Frontal cortex (tissue), 4 donors: ENCODE measurements around the gene TFCP2L1. TPM values are rescaled to one million over a fixed set of nuclear protein-coding genes. Genes with fewer than 3 reads are reported as not detected.
"Not testable (repeated sequence)": the region's sequence is repeated elsewhere in the genome, so short reads cannot be mapped to it uniquely, and the experiment has no call there.

Source experiments
- DNase-seq, 2 donors: peaks; one replicate each; pipeline ENCODE4 v3.0.0; 2012; ENCODE audit warnings: low spot score in 2 of 2
- FAIRE-seq: peaks from 2 replicates; lab custom pipeline; 2012; peaks lifted over from hg19 to GRCh38; lab: Jason Lieb, UNC
- total RNA-seq: library from RNA; depleted of rRNA; stranded (reverse); fragments of >200 nt; gene quantifications from one replicate; pipeline ENCODE4 v1.2.3, GENCODE V29; 2014
- donor health status: control.
- donor health status: control.
- donor health status: control.

TFCP2L1 gene, protein sequence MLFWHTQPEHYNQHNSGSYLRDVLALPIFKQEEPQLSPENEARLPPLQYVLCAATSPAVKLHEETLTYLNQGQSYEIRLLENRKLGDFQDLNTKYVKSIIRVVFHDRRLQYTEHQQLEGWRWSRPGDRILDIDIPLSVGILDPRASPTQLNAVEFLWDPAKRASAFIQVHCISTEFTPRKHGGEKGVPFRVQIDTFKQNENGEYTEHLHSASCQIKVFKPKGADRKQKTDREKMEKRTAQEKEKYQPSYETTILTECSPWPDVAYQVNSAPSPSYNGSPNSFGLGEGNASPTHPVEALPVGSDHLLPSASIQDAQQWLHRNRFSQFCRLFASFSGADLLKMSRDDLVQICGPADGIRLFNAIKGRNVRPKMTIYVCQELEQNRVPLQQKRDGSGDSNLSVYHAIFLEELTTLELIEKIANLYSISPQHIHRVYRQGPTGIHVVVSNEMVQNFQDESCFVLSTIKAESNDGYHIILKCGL
- total RNA-seq: under 0.01 TPM

DNA sequence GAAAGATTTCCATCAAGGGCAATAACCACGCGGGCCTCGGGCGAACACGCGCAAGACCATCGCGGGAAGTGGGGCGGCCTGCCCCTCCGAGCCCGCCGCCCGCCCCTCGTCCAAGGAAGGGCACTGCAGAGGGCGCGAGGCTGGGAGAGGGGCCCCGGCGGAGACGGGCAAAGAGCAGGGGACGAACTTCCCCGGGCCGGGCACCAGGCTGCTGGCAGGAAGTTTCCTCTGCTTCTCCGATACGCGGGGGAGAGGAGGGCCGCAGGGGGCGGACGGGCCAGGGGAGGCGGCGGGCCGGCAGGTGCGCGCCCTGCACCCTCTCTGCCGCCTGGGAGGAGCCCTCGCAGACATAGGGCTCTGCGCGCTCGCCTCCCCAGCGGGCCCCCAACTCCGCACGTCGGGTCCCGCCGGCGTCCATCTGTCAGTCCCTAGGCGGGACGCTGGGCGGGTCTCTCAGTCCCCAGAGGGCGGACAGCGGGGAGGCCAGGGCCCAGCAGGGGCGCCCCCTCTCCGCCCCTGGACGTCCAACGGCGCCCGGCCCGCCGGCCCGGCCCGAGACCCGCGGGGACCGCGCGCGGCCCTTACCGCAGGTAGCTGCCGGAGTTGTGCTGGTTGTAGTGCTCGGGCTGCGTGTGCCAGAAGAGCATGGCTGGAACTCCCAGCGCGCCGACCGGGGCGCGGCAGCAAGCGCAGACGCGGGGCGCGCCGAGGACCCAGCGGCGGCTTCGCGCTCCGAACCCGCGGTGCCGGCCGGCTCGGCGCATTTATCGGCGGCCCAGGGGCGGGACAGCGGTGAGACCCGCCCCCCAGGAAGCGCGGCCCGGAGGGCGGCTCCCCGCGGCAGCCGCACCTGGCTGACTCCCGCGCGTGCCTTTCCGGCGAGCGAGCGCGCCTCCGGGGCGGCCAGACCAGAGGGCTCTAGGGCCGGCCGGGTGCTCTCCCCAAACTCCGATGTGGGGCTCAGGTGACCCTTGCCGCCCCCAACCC, at the start of gene TFCP2L1:
Gene TFCP2L1 (minus strand): TSS at position 740 of the 987 bp plus-strand sequence. CDS start 93 bp downstream, at position 647.
- peak in 1 of 2 donors; percentile 39 for DNase-seq
- FAIRE-seq: no peak

DNA sequence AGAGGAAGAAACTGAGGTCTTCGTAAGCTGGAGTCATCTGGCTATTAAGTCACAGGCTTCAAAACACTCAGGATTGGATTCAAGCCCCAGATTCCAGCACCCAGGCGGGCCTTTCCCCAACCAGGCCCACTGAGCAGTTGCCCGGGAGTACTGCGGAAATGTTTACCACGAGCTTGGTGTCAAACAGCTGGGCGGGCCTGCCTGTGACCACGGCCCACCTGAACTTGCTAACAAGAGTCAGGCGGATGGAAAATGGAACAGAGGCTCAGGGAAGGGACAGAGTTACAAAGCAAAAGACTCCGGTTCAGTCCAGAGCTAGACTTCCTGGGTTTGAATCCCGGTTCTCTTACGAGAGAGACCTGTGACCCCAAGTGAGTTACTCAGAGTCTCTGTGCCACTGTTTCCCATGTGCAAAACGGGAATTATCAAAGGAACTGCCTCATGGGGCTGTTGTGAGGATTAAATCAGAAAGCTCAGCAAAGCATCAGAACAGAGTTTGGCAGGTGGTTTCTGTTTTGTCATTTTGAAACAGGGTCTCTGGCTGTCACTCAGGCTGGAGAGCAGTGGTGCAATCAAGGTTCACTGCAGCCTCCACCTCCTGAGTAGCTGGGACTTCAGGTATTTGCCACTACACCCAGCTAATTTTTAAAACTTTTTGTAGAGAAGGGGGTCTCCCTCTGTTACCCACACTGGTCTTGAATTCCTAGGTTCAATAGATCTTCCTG, 49.0 kb upstream of the TFCP2L1 start:
- no peak for FAIRE-seq

DNA sequence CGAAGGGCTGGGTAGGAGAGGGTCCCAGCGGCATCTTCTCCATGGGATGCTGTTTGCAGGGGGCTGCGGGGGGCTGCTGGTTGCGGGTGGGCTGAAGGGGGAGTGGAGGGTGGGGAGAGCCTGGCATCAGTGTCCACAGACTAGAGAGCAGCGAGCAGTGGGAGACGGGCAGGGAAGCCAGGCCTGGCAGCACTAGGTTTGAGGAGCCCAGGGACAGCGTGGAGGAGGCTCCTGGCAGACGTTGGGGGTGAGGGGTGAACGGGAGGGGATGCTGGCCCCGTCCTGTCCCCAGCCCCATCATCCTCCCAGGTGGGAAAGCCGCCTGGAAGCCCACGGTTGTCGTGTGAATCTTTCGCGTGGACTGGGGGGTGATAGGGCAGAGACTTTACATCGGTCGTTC, 48.2 kb upstream of the TFCP2L1 start:
- DNase-seq (no peak), FAIRE-seq (no peak)

More for the DNA sequence above, 49.0 kb upstream of the TFCP2L1 start:
- DNase-seq: no peak

DNA sequence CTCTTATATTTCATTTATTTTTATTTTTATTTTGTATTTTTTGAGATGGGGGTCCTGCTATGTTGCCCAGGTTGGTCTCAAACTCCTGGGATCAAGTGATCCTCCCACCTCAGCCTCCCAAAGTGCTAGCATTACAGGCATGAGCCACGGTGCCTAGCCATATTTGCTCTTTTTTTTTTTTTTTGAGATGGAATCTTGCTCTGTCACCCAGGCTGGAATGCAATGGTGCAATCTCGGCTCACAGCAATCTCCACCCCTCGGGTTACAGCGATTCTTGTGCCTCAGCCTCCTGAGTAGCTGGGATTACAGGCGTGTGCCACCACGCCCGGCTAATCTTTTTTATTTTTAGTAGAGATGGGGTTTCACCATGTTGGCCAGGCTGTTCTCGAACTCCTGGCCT, 46.3 kb upstream of the TFCP2L1 start:
- not testable (repeated sequence) for FAIRE-seq, DNase-seq

DNA sequence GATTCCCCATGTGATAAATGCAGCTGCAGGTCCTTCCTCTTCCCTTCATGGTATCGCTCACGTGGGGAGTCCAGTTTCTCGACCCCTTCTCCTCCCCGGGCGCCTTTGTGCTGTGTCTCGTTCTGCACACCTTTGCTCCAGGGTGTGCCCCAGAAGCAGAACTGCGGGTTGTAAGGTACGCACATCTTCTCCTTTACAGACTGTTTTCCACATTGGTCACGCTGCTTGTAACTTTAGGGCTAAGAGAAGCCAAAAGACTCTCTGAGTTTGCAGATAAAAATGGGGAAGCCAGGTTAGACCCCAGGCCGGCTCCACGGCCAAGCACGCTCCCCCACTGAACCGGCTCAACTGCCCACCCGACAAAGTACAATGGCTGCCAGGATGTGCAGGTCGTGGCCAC, 45.9 kb upstream of the TFCP2L1 start:
- DNase-seq (no peak), FAIRE-seq (no peak)

DNA sequence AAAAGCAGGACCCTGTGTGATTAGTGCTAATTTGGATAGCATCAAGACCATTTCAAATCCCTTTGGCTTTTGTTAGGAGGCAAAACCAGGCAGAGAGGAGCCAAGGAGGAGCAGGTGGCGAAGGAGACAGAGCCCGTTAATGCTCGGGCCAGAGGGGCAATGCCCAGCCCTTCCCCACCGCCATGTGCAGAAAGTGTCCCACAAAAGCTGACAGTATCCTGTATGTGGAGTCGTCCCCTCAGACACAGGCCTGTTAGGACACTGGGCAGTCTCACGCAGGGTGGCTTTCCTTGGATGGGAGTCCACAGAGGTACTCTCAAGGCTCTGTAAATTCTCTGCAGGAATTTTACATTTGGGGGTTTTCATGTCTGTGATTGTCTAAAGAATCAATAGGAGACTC, 44.8 kb upstream of the TFCP2L1 start:
- no peak for DNase-seq
- FAIRE-seq: no peak

DNA sequence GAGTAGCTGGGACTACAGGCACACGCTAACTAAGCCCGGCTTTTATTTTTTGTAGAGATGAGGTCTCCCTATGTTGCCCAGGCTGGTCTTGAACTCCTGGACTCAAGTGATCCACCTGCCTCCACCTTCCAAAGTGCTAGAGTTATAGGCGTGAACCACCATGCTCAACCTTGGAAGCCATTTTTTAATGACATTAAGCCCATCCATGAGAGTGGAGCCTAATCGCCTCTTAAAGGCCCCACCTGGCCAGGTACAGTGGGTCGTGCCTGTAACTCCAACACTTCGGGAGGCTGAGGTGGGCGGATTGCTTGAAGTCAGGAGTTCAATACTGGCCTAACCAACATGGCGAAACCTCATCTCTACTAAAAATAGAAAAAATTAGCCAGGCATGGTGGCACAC, 41.6 kb upstream of the TFCP2L1 start:
- DNase-seq (no peak), FAIRE-seq (no peak)

DNA sequence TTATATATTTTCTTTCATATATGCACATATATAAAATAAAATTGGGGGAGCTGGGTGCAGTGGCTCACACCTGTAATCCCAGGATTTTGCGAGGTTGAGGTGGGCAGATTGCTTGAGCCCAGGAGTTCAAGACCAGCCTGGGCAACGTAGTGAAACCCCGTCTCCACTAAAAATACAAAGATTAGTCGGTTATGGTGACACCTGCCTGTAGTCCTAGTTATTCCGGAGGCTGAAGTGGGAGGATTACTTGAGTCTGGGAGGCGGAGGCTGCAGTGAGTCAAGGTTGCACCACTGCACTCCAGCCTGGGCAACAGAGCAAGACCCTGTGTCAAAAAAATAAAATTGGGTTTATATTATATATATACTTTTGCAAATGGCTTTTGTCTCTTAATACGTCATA, 39.6 kb upstream of the TFCP2L1 start:
- DNase-seq (no peak), FAIRE-seq (no peak)

DNA sequence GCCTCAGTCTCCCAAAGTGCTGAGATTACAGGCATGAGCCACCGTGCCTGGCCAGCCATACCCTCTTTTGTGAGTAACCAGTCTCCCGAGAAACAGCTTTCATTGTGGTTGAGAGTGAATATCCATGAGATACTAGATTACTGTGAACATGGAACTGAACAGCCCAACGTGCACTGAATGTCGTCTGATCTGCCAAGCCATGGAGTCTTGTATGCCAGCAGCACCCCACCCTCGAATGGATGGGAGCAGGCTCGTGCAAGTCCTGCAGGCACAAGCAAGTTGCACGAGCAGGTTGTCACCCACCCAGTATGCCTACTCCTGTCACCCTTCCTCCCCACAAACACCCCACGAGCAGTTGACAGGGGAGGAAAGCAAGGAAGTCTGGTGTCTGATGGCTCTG, 36.5 kb upstream of the TFCP2L1 start:
- no peak for FAIRE-seq
- no peak for DNase-seq

DNA sequence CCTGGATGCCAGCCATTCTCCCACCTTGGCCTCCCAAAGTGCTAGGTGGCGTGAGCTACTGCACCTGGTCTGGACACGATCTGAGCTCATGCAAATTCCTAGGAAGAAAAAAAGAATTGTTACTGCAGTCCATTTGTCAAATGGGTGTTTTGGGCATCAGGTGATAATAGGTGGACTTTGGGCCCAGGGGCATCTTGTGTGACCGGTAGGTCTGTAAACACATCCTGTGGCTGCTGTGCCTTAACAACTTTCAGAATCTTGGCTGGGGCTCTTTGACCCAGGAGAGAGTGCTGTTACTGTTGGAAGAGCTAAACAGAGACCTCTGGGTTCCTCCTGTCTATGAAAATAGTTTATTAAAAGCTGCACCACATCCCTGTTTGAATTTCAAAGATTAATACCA, 34.9 kb upstream of the TFCP2L1 start:
- FAIRE-seq (no peak), DNase-seq (no peak)

DNA sequence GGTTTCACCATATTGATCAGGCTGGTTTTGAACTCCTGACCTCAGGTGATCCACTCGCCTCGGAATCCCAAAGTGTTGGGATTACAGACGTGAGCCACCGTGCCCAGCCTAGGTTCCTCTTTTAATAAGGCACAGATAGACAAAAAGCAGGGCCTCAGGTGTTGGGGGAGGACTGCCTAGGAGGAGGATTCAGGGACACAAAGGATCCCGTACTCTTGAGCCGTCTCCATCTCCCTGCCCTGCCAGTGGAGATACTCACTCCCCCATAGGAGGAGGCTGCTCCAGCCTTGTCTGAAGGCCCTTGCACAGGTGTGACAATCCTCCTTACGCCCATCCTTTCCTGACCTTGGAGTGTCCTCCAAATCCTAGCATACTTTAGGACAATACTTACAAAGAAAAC, 32.0 kb upstream of the TFCP2L1 start:
- DNase-seq: no peak
- FAIRE-seq: no peak

DNA sequence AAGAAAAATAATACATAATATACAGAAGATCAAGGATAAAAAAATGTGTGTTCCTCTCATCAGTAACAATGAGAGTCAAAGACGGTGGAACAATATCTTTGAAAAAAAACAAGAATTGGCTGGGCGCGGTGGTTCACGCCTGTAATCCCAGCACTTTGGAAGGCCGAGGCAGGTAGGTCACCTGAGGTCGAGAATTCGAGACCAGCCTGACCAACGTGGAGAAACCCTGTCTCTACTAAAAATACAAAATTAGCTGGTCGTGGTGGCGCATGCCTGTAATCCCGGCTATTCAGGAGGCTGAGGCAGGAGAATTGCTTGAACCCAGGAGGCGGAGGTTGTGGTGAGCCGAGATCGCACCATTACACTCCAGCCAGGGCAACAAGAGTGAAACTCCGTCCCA, 28.7 kb upstream of the TFCP2L1 start:
- not testable (repeated sequence) for FAIRE-seq, DNase-seq

DNA sequence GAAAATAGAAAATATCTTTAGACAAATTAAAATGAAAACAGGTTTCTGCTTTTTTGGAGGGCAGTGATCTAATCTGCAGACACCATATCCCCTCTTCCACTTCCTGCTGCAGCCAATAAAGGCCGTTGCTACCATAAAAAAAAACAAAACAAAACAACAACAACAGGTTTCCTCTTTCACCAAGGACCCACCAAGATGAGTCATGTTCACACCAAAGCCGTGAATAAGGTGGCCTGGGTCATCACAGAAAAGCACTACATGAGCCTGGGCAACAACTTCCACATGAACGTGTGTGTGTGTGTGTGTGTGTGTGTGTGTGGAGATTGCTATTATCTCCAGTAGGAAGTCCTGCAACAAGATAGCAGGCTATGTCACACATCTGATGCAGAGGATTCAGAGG, 24.8 kb upstream of the TFCP2L1 start:
- FAIRE-seq (no peak), DNase-seq (no peak)

DNA sequence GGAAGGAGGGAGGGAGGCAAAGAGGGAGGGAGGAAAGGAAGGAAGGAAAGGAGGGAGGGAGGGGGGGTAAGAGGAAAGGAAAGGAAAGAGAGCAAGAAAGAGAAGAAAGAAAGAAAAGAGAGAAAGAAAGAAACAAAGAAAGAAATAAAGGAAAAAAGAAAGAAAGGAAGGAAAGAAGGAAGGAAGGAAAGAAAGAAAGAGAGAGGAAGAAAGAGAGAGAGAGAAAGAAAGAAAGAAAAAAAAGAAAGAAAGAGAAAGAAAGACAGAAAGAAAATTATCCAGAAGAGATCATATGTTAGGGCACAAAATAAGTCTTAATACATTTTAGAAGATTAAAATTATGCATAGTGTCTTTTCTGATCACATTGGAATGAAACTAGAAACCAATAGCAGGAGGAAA, 24.3 kb upstream of the TFCP2L1 start:
- DNase-seq (no peak), FAIRE-seq (no peak)

DNA sequence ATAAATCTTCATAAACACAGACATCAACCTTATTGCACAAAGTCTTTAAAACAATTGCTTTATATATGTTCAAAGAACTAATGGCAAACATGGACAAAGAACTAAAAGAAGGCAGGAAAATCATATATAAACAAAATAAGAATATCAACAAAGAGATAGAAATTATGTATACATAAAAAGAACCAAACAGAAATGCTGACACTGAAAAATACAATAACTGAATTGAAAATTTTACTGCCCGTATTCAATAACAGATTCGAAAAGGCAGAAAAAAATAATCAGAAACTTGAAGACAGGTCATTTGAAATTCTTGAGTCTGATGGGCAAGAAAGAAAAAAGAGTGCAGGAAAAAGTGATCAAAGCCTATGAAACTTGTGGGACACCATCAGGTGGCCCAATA, 22.0 kb upstream of the TFCP2L1 start:
- FAIRE-seq (no peak), DNase-seq (no peak)

DNA sequence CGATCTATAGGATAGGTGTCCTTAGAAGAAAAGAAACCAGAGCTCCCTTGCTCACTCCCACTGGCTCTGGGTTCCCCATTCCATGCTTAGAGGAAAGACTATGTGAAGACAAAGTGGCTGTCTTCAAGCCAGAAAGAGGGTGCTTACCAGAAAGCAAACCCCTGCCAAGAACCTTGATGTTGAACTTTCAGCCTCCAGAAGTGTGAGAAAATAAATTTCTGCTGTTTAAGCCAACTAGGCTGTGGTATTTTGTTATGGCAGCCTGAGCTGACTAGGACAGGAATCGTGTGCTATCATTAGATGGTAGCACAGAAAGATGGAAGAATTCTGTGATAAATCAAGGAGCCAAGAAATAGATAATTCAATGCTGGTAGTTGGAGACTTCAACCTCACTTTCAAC, 19.9 kb upstream of the TFCP2L1 start:
- DNase-seq (no peak), FAIRE-seq (no peak)

DNA sequence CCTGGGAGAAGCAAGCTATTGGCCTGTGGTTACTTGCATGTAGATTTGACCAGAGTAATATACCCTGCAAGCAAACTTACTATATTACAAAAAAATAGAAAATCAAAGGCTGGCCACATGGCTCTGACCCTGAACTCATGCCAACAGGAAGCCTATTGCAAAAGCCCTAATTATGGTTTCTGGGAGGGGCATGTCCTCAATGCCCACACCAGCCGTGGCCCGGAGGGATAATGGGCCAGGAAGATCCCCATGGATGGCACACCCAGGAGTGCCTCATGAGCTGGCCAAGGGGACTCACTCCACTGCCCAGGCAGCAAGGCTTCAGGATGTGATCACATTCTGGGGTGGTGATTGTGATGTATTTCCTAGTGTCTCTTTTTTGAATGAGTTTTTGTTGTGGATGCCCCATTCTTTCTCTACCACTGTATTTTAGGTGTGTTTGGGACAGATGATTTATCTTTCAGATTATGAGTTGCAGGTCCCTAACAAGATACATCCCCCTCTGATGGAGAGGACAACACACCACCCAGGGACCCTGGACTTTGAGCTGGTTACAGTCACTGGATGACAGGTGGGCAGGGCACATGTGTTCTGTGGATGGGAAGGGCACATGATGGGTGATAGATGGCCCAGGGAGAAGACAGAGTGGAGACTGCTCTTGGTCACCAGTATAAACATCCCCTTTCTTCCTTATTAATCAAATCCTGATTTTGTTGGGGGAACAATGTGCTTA, 18.7 kb upstream of the TFCP2L1 start:
- no peak for DNase-seq

DNA sequence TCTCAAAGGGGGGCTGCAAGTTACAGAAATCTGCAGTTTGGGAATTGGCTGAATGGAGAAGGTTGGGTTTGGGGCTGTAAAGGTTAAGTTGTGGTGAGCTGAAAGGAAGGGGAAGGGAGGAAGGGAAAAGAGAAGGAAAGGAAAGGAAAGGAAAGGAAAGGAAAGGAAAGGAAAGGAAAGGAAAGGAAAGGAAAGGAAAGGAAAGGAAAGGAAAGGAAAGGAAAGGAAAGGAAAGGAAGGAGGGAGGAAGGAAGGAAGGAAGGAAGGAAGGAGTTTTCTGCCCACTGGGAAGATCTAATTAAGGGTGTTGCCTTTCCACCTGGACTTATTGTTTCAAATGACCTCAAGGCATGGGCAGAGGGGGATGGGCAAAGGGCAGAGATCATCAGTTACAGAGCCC, 16.2 kb upstream of the TFCP2L1 start:
- DNase-seq, FAIRE-seq: not testable (repeated sequence)

More for the DNA sequence above, 18.7 kb upstream of the TFCP2L1 start:
- FAIRE-seq: no peak

DNA sequence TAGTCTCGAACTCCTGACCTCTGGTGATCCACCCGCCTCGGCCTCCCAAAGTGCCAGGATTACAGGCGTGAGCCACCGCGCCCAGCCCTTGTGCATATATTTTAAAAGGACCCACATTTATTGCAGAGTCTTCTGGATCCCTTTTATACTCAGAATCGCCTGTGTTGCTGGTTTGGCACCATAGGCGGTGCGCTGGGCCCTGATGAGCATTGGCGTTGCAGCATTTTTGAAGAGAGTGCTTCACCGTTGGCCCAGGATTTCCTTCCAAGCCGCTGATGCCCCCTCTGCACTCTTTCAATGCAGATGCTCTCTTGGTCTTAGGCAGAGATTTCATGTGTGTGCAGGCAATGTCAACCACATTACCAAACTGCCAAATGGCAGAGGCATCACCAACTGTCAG, 13.5 kb upstream of the TFCP2L1 start:
- FAIRE-seq: no peak
- no peak for DNase-seq
